Neural cell (in vitro differentiated cells): Measurements from ENCODE around the gene PPIL4.
"Not testable (repeated sequence)": the region's sequence is repeated elsewhere in the genome, so short reads cannot be mapped to it uniquely, and the experiment has no call there.

Source experiments
- CTCF ChIP-seq: fragments of 450-650 bp; IDR thresholded peaks from 2 replicates; pipeline ENCODE4 v1.5.1; 2014; ENCODE audit warnings: antibody characterized with exemption, mild to moderate bottlenecking, moderate library complexity; ENCODE audit not compliant: poor library complexity, severe bottlenecking
- EP300 ChIP-seq: fragments of 450-650 bp; conservative IDR thresholded peaks from 2 replicates; pipeline ENCODE4 v1.6.1; 2014; ENCODE audit warnings: antibody characterized with exemption, mild to moderate bottlenecking, moderate library complexity; ENCODE audit not compliant: poor library complexity, severe bottlenecking
- MXI1 ChIP-seq: fragments of 450-650 bp; conservative IDR thresholded peaks from 2 replicates; pipeline ENCODE4 v1.6.1; 2014; ENCODE audit warnings: antibody characterized with exemption, mild to moderate bottlenecking; ENCODE audit not compliant: poor library complexity, severe bottlenecking

GRCh38 chr6:149462712-149463111 is 83.1 kb downstream of the PPIL4 start:
- not testable (repeated sequence) for TF ChIP-seq CTCF, EP300, MXI1
